HepG2 (cell line): ENCODE measurements around the gene PLCD4. TPM values are rescaled to one million over a fixed set of nuclear protein-coding genes. Genes with fewer than 3 reads are reported as not detected.
A peak's percentile ranks its signal among the peaks of the same experiment; 100 is the strongest.

Source experiments
- ATAC-seq: fragments of 200-7000 bp; cut with Tn5 transposase; 3 replicates; pipeline ENCODE4 v1.9.1; 2020; ENCODE audit warnings: mild to moderate bottlenecking, moderate library complexity
- BruUV-seq: library from RNA; stranded (reverse); fragments of 400-500 nt; replicated peaks from 2 replicates; lab custom pipeline; 2021; lab: Mats Ljungman, UMichigan
- CTCF ChIA-PET: fragments of 300-600 bp; formaldehyde crosslinking; extraction: SDS; loops from one replicate; lab custom pipeline; 2021; ENCODE audit warnings: low total read pairs, inconsistent platforms, low intra/inter-chr PET ratio; lab: Yijun Ruan, JAX
- POLR2A ChIA-PET: fragments of 350-600 bp; sonication (Branson Sonifier 250); formaldehyde crosslinking; loops from one replicate; lab custom pipeline; 2020; ENCODE audit warnings: antibody characterized with exemption, inconsistent platforms; lab: Yijun Ruan, JAX
- DNase-seq: peaks from one replicate; pipeline ENCODE4 v3.0.0-alpha.2; 2015; ENCODE audit warnings: low spot score
- FAIRE-seq: peaks from 3 replicates; lab custom pipeline; 2011; peaks lifted over from hg19 to GRCh38; lab: Jason Lieb, UNC
- H2AFZ ChIP-seq: one replicate; pipeline ENCODE4 v1.6.1; 2011; ENCODE audit warnings: low read length, inconsistent platforms
- H3K27ac ChIP-seq: fragments of 300-600 bp; 3 replicates; pipeline ENCODE4 v1.8.0; 2011; ENCODE audit warnings: mixed run types, mild to moderate bottlenecking, mixed read lengths, low read length, inconsistent platforms; ENCODE audit not compliant: insufficient read depth; ENCODE audit errors: extremely low read length
- H3K27me3 ChIP-seq, 2 experiments: fragments of 200-600 bp in 1 of 2; 2 replicates in 1 of 2; 3 replicates in 1 of 2; pipeline versions ENCODE4 v1.6.0 to v1.8.0; 2011; ENCODE audit warnings: low read length in 2 of 2, mild to moderate bottlenecking in 2 of 2, moderate library complexity in 2 of 2, inconsistent platforms in 1 of 2; ENCODE audit not compliant: insufficient read depth in 2 of 2, control insufficient read depth in 1 of 2
- H3K36me3 ChIP-seq, 2 experiments: fragments of 200-600 bp in 1 of 2; replicated peaks in 1 of 2; 2 replicates in 1 of 2; 3 replicates in 1 of 2; pipeline versions ENCODE4 v1.5.1 to v1.8.0; 2011; ENCODE audit warnings: low read length in 2 of 2, inconsistent platforms in 1 of 2; ENCODE audit not compliant: insufficient read depth in 2 of 2, control insufficient read depth in 1 of 2
- H3K4me1 ChIP-seq: 2 replicates; pipeline ENCODE4 v1.5.1; 2012; ENCODE audit warnings: low read length, inconsistent platforms; ENCODE audit not compliant: insufficient read depth
- H3K4me2 ChIP-seq: 2 replicates; pipeline ENCODE4 v1.6.0; 2011; ENCODE audit warnings: low read depth, low read length, inconsistent platforms
- H3K4me3 ChIP-seq, 3 experiments: fragments of 200-600 bp in 1 of 3; sonication (generic), shearing (Covaris generic) in 1 of 3; replicated peaks in 1 of 3; 2 replicates each; pipeline ENCODE4 v1.5.1; 2011 to 2016; ENCODE audit warnings: low read length in 3 of 3, inconsistent platforms in 2 of 3, low read depth in 2 of 3, mild to moderate bottlenecking in 2 of 3, control low read depth in 1 of 3, mixed read lengths in 1 of 3; ENCODE audit not compliant: insufficient read depth in 1 of 3
- H3K79me2 ChIP-seq: one replicate; pipeline ENCODE4 v1.6.1; 2011; ENCODE audit warnings: low read length, inconsistent platforms; ENCODE audit not compliant: insufficient read depth
- H3K9ac ChIP-seq: 2 replicates; pipeline ENCODE4 v1.6.0; 2011; ENCODE audit warnings: mild to moderate bottlenecking, low read depth, low read length, inconsistent platforms; ENCODE audit not compliant: insufficient read depth
- H3K9me3 ChIP-seq: 2 replicates; pipeline ENCODE4 v1.5.1; 2012; ENCODE audit warnings: mild to moderate bottlenecking, low read length
- H4K20me1 ChIP-seq: 2 replicates; pipeline ENCODE4 v1.6.0; 2011; ENCODE audit warnings: inconsistent platforms, mild to moderate bottlenecking, low read length, moderate library complexity; ENCODE audit not compliant: insufficient read depth
- AHDC1 ChIP-seq: sonication (generic); formaldehyde crosslinking; IDR thresholded peaks from 2 replicates; pipeline ENCODE4 v1.5.1; 2020; ENCODE audit warnings: mild to moderate bottlenecking, missing genetic modification reagents, borderline replicate concordance
- CTCF ChIP-seq: sonication (generic); formaldehyde crosslinking; IDR thresholded peaks from 2 replicates; pipeline ENCODE4 v1.5.0; 2020; ENCODE audit warnings: mild to moderate bottlenecking, missing genetic modification reagents, moderate library complexity
- ELF1 ChIP-seq: sonication (generic); formaldehyde crosslinking; IDR thresholded peaks from 2 replicates; pipeline ENCODE4 v1.4.0; 2020; ENCODE audit warnings: missing genetic modification reagents
- GATAD2A ChIP-seq: IDR thresholded peaks from 2 replicates; pipeline ENCODE4 v1.6.1; 2016
- IRF2 ChIP-seq: IDR thresholded peaks from 2 replicates; pipeline ENCODE4 v1.6.1; 2018; ENCODE audit warnings: missing genetic modification reagents, missing compliant biosample characterization
- JUN ChIP-seq: sonication (generic); formaldehyde crosslinking; IDR thresholded peaks from 2 replicates; pipeline ENCODE4 v1.4.0; 2020; ENCODE audit warnings: mild to moderate bottlenecking, missing genetic modification reagents
- KLF12 ChIP-seq: sonication (generic); formaldehyde crosslinking; IDR thresholded peaks from 2 replicates; pipeline ENCODE4 v1.4.0; 2020; ENCODE audit warnings: missing genetic modification reagents, borderline replicate concordance
- NFE2 ChIP-seq: sonication (generic); formaldehyde crosslinking; IDR thresholded peaks from 2 replicates; pipeline ENCODE4 v1.4.0; 2020; ENCODE audit warnings: missing genetic modification reagents
- PRPF4 ChIP-seq: fragments of 200-400 bp; formaldehyde crosslinking; IDR thresholded peaks from 2 replicates; pipeline ENCODE4 v1.6.1; 2016; ENCODE audit warnings: low read length, low read depth; ENCODE audit not compliant: poor library complexity, severe bottlenecking
- STAG1 ChIP-seq: sonication (generic); formaldehyde crosslinking; IDR thresholded peaks from 2 replicates; pipeline ENCODE4 v1.4.0; 2020; ENCODE audit warnings: missing genetic modification reagents
- THAP11 ChIP-seq: IDR thresholded peaks from 2 replicates; pipeline ENCODE4 v1.6.1; 2016; ENCODE audit warnings: missing biosample characterization, missing genetic modification reagents
- THYN1 ChIP-seq: sonication (generic); formaldehyde crosslinking; IDR thresholded peaks from 2 replicates; pipeline ENCODE4 v1.8.1; 2023; ENCODE audit warnings: low read depth, mild to moderate bottlenecking, moderate library complexity, missing genetic modification reagents, borderline replicate concordance
- ZNF136 ChIP-seq: sonication (generic); formaldehyde crosslinking; IDR thresholded peaks from 2 replicates; pipeline ENCODE4 v1.8.1; 2022; ENCODE audit warnings: low read depth, mild to moderate bottlenecking, moderate library complexity, missing genetic modification reagents
- ZNF496 ChIP-seq: sonication (generic); formaldehyde crosslinking; IDR thresholded peaks from 2 replicates; pipeline ENCODE4 v1.8.1; 2023; ENCODE audit warnings: mild to moderate bottlenecking, moderate library complexity, missing genetic modification reagents; ENCODE audit not compliant: insufficient replicate concordance
- ZNF549 ChIP-seq: sonication (generic); formaldehyde crosslinking; IDR thresholded peaks from 2 replicates; pipeline ENCODE4 v1.5.0; 2020; ENCODE audit warnings: missing genetic modification reagents
- ZNF883 ChIP-seq: sonication (generic); formaldehyde crosslinking; IDR thresholded peaks from 2 replicates; pipeline ENCODE4 v1.5.1; 2020; ENCODE audit warnings: mild to moderate bottlenecking, missing genetic modification reagents; ENCODE audit errors: not compliant biosample characterization
- WGBS: methylation state at CpG from one replicate; pipeline ENCODE4 v1.1.6; 2017; ENCODE audit warnings: low lambda C conversion rate; 5-methylcytosine and 5-hydroxymethylcytosine counted together
- in situ Hi-C: cut with HindIII; loops from 2 replicates; pipeline ENCODE4 v1.10.0; 2017; ENCODE audit warnings: low pct_unique_long_range_greater_than_20kb; ENCODE audit not compliant: extremely low pct_ligation_motif_present
- intact Hi-C: fragments of 100-400 bp; cut with micrococcal nuclease; formaldehyde crosslinking; loops from one replicate; pipeline ENCODE4 v1.10.0; 2022; ENCODE audit not compliant: unreplicated experiment
- polyA plus RNA-seq, 8 experiments: library from polyadenylated mRNA; depleted of rRNA in 3 of 8; stranded (reverse) in 7 of 8; unstranded in 1 of 8; fragments of >200 nt; fragmentation: Illumina TruSeq in 4 of 8; extraction: Trizol in 4 of 8; gene quantifications; 2 replicates each; pipeline versions ENCODE4 v1.2.1 to v1.2.3, GENCODE V29; 2011 to 2016; ENCODE audit warnings: low read depth in 4 of 8, missing spikeins in 1 of 8, mixed read lengths in 1 of 8; ENCODE audit not compliant: insufficient read depth in 1 of 8
- total RNA-seq, 5 experiments: library from RNA; depleted of rRNA; stranded (reverse); fragments of >200 nt; fragmentation: Illumina TruSeq; extraction: Trizol; gene quantifications; 2 replicates each; pipeline ENCODE4 v1.2.3, GENCODE V29; 2016; ENCODE audit warnings: low read depth in 1 of 5

Gene PLCD4
- total and polyA plus RNA-seq, 2 of the 13 experiments (the other 11 are each of a cell fraction or from before 2014, with no cell fraction given): 0.26 TPM; not detected in 1

DNA sequence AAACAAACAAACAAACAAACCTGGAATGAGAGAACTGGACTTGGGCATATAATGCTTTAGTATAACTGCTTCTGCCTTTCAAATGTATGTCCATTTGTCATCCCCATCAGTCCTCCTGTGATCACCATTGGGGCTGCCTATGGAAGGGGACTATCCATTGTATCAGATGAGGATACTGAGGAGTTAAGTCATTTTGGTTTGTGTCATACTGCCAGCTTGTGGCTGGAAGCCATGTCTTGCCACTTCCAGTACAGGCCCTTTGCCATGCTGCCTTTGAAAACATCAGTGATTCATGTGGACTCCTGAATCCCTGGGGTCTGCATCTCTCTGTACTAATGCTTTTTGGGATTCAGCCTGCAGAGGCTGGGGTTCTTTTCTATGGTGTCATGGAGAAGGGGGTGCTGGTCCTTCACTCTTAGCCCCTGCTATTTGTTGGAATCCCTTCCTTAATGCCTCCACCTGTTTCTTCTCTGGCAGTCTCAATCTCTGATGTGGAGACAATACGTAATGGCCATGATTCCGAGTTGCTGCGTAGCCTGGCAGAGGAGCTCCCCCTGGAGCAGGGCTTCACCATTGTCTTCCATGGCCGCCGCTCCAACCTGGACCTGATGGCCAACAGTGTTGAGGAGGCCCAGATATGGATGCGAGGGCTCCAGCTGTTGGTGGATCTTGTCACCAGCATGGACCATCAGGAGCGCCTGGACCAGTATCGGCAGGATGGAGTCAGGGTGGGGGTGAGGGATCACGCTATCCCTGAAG, 10.6 kb downstream of the PLCD4 start:
- FAIRE-seq: no peak
- BruUV-seq: no TSS peak
- CTCF ChIA-PET: no interaction called here
- no peak for TF ChIP-seq GATAD2A (CRISPR knock-in tag)
- no peak for TF ChIP-seq ZNF549 (CRISPR knock-in tag)
- TF ChIP-seq ZNF496 (CRISPR knock-in tag): no peak
- no peak for TF ChIP-seq ZNF136 (CRISPR knock-in tag)
- no peak for TF ChIP-seq PRPF4
- no peak for TF ChIP-seq THYN1 (CRISPR knock-in tag)
- no peak for TF ChIP-seq ZNF883 (CRISPR knock-in tag)
- no peak for TF ChIP-seq KLF12 (CRISPR knock-in tag)
- TF ChIP-seq CTCF (CRISPR knock-in tag): peak; percentile 44
- no peak for TF ChIP-seq AHDC1 (CRISPR knock-in tag)
- no peak for TF ChIP-seq IRF2 (CRISPR knock-in tag)
- no peak for TF ChIP-seq JUN (CRISPR knock-in tag)
- peak; percentile 49; the same call in 1 of the 2 replicates for TF ChIP-seq STAG1 (CRISPR knock-in tag)
- TF ChIP-seq THAP11: no peak
- TF ChIP-seq NFE2 (CRISPR knock-in tag): no peak
- TF ChIP-seq ELF1 (CRISPR knock-in tag): no peak

More for the DNA sequence above, 10.6 kb downstream of the PLCD4 start:
- Histone ChIP-seq H2AFZ (no peak overlapping the region), H3K27ac (no peak overlapping the region), H3K36me3 (no peaks in the 10 kb centered on the region), H3K9ac (no peak overlapping the region), H3K4me2 (no peak overlapping the region), H4K20me1 (no peaks in the 10 kb centered on the region), H3K79me2 (no peaks in the 10 kb centered on the region), H3K27me3 (peaks cover 0 to 8% of the 10 kb centered on the region in 2 experiments; a peak in 3 of 5 replicates), H3K4me1 (peaks cover 26% of the 10 kb centered on the region), H3K9me3 (no peaks in the 10 kb centered on the region), H3K4me3 (no peak overlapping the region)
- in situ Hi-C loops (no loop called here), intact Hi-C loops (no loop called here)
- peak; percentile 47 for ATAC-seq
- WGBS: 57% methylated on average over 9 of the region's 9 CpGs
- peak; percentile 18 for DNase-seq
- POLR2A ChIA-PET: no interaction called here
